C4-2B (cell line): ENCODE results near the gene SETDB2.

ENCODE experiments used
- ZFX ChIP-seq: fragments of 450-650 bp; IDR thresholded peaks from 2 replicates; pipeline ENCODE4 v1.6.1; 2017
- TF ChIP-seq, protein P1 (sequence below): fragments of 450-650 bp; conservative IDR thresholded peaks from 2 replicates; pipeline ENCODE4 v1.5.1; 2017; ENCODE audit warnings: mild to moderate bottlenecking

DNA sequence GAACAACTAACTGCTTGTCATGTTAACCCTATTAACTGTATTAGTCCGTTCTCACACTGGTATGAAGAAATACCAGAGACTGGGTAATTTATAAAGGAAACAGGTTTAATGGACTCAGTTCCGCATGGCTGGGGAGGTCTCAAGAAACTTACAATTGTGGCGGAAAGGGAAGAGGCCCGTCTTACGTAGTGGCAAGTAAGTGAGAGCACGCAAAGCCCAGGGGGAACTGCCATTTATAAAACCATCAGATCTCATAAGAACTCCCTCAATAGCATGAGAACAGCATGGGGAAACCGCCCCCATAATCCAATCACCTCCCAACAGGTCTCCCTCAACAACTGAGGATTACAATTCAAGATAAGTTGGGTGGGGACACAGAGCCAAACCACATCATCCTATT lies 86.4 kb downstream of the SETDB2 start:
- TF ChIP-seq, protein P1, sequence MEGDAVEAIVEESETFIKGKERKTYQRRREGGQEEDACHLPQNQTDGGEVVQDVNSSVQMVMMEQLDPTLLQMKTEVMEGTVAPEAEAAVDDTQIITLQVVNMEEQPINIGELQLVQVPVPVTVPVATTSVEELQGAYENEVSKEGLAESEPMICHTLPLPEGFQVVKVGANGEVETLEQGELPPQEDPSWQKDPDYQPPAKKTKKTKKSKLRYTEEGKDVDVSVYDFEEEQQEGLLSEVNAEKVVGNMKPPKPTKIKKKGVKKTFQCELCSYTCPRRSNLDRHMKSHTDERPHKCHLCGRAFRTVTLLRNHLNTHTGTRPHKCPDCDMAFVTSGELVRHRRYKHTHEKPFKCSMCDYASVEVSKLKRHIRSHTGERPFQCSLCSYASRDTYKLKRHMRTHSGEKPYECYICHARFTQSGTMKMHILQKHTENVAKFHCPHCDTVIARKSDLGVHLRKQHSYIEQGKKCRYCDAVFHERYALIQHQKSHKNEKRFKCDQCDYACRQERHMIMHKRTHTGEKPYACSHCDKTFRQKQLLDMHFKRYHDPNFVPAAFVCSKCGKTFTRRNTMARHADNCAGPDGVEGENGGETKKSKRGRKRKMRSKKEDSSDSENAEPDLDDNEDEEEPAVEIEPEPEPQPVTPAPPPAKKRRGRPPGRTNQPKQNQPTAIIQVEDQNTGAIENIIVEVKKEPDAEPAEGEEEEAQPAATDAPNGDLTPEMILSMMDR = no peak
- no peak for TF ChIP-seq ZFX
